NB4 (cell line): ENCODE results near the gene B3GALT4.

ENCODE experiments used
- CTCF ChIP-seq: IDR thresholded peaks from one replicate; pipeline ENCODE4 v1.5.1; 2012; ENCODE audit warnings: low read depth, low read length
- MAX ChIP-seq: IDR thresholded peaks from 2 replicates; pipeline ENCODE4 v1.6.1; 2011; ENCODE audit warnings: low read depth, low read length
- MYC ChIP-seq: IDR thresholded peaks from 2 replicates; pipeline ENCODE4 v1.6.1; 2011; ENCODE audit warnings: low read depth, low read length
- POLR2A ChIP-seq: IDR thresholded peaks from 2 replicates; pipeline ENCODE4 v1.6.1; 2011; ENCODE audit warnings: mild to moderate bottlenecking; ENCODE audit not compliant: insufficient read length; ENCODE audit errors: extremely low read depth

- no peak for TF ChIP-seq CTCF
- TF ChIP-seq MAX: no peak
- no peak for TF ChIP-seq POLR2A
- TF ChIP-seq MYC: no peak
Measured at GRCh38 chr6:33317419-33317668, 40.4 kb downstream of the B3GALT4 start.
